Measurements from ENCODE around the gene CAAP1. TPM values are rescaled to one million over a fixed set of nuclear protein-coding genes. Genes with fewer than 3 reads are reported as not detected.

CAAP1 gene
- total and polyA plus RNA-seq, 12 donors, result 19.2 to 62.4 (median 32.8) TPM

DNA sequence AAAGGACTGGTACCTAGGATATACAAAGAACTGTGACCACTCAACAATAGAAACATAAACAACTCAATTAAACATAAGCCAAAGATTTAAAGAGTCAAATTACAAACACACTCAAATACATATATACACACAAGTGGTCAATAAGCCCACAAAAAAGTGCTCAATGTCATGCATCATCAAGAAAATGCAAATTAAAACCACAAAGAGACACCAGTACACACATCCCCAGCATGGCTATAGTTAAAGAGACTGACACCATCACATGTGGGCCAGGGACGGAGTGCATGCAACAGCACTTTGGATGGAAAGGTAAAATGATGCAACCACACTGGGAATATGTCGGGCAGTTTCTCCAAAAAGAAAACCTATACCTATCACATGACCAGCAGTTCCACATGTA is 89.7 kb downstream of the CAAP1 start:
- Histone ChIP-seq H3K4me1 (replicated peaks in 1 of 2) (no peaks in the 10 kb centered on the region), H3K27ac (no peak overlapping the region), H3K27me3 (no peaks in the 10 kb centered on the region), H3K36me3 (replicated peaks in 1 of 2) (no peaks in the 10 kb centered on the region), H3K9me3 (replicated peaks in 1 of 3) (no peaks in the 10 kb centered on the region), H3K4me3 (no peak overlapping the region)
- 92 to 100% (median 93%) methylated on average over 2 of the region's 2 CpGs for WGBS, 4 donors
- intact Hi-C loops (cut with DNase I), result no loop called here
- TF ChIP-seq CTCF (IDR thresholded peaks at IDR 0.05) (no peak), POLR2A (IDR thresholded peaks at IDR 0.05) (no peak)
- no peak for DNase-seq

- intact Hi-C loops (cut with DNase I), result no loop called here
- Histone ChIP-seq H3K4me3 (no peak overlapping the region), H3K9me3 (replicated peaks in 1 of 3) (no peaks in the 10 kb centered on the region), H3K4me1 (replicated peaks in 1 of 2) (no peaks in the 10 kb centered on the region), H3K36me3 (replicated peaks in 1 of 2) (no peaks in the 10 kb centered on the region), H3K27me3 (no peaks in the 10 kb centered on the region), H3K27ac (no peak overlapping the region)
- TF ChIP-seq POLR2A (IDR thresholded peaks at IDR 0.05) (no peak), CTCF (IDR thresholded peaks at IDR 0.05) (no peak)
- DNase-seq, result no peak
- WGBS, 4 donors, result 70 to 87% (median 80%) methylated on average over 3 of the region's 3 CpGs
These were observed 90.8 kb downstream of the CAAP1 start for GRCh38 chr9:26801772-26802171.

DNA sequence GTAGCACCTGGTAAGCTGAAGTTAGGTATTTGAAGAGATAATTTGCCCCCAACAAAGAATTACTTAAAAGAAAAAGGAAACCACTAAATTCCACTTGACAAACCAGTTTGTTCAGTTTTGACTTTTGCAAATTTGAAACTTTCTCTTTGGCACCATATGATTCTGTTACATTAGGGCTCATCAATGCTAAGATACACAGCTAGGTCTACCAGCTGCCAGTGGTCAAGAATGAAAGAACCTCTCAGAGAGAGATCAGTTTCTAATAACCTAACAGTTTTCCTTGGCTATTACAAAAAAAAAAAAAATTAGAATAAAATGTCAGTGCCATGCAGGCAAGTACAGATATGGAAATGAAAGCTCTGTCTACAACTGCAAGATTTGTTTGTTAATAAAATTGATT is 92.3 kb downstream of the CAAP1 start:
- Histone ChIP-seq H3K4me1 (replicated peaks in 1 of 2) (no peaks in the 10 kb centered on the region), H3K9me3 (replicated peaks in 1 of 3) (no peaks in the 10 kb centered on the region), H3K4me3 (no peak overlapping the region), H3K27me3 (no peaks in the 10 kb centered on the region), H3K36me3 (replicated peaks in 1 of 2) (no peaks in the 10 kb centered on the region), H3K27ac (no peak overlapping the region)
- no peak for TF ChIP-seq POLR2A (IDR thresholded peaks at IDR 0.05)
- TF ChIP-seq CTCF (IDR thresholded peaks at IDR 0.05), result no peak
- intact Hi-C loops (cut with DNase I), result no loop called here
- no peak for DNase-seq

GRCh38 chr9:26791274-26791673 is 101.3 kb downstream of the CAAP1 start:
- DNase-seq, result no peak
- intact Hi-C loops (cut with DNase I), result no loop called here
- Histone ChIP-seq H3K9me3 (replicated peaks in 1 of 3) (no peaks in the 10 kb centered on the region), H3K27ac (no peak overlapping the region), H3K27me3 (no peaks in the 10 kb centered on the region), H3K4me1 (replicated peaks in 1 of 2) (no peaks in the 10 kb centered on the region), H3K4me3 (no peak overlapping the region), H3K36me3 (replicated peaks in 1 of 2) (no peaks in the 10 kb centered on the region)
- TF ChIP-seq CTCF (IDR thresholded peaks at IDR 0.05), result no peak
- no peak for TF ChIP-seq POLR2A (IDR thresholded peaks at IDR 0.05)
- 93 to 96% (median 94%) methylated on average over 5 of the region's 5 CpGs for WGBS, 4 donors

Small RNA genes within 50 kb of the gene (small RNA-seq; reads per million reads assigned to genes)
- 0 reads per million in 2 donors for gene RF00322
- gene RN7SL100P, result 0 reads per million in 2 donors

Other genes with a start within 250 kb of the CAAP1 start
- gene PLAA, start 54.4 kb upstream of the CAAP1 start, total RNA-seq, result 10 to 100 TPM; 30.9 to 89.8 (median 39.1) TPM
- gene PLAA, start 54.4 kb upstream of the CAAP1 start, polyA plus RNA-seq, result 10 to 100 TPM; 12.8 to 62.2 (median 13.6) TPM
- 10 to 100 TPM; 12.1 to 39.2 (median 20.5) TPM for gene IFT74, start 63.6 kb upstream of the CAAP1 start, total RNA-seq
- gene IFT74, start 63.6 kb upstream of the CAAP1 start, polyA plus RNA-seq, result 10 to 100 TPM; 15.1 to 29.8 (median 18.5) TPM
- gene LRRC19, start 112.9 kb upstream of the CAAP1 start, total RNA-seq, result not detected
- not detected for gene LRRC19, start 112.9 kb upstream of the CAAP1 start, polyA plus RNA-seq
- gene TEK, start 216.4 kb upstream of the CAAP1 start, total RNA-seq, result 10 to 100 TPM; 13.2 to 27.9 (median 21.1) TPM
- 10 to 100 TPM in 1 of 3 donors, 1 to 10 TPM in 2; 2.7 to 14.5 (median 3.3) TPM for gene TEK, start 216.4 kb upstream of the CAAP1 start, polyA plus RNA-seq

Measured in adrenal gland (tissue), 12 donors.